Ascending aorta (tissue), 2 donors: ENCODE measurements around the gene NUP188. TPM values are rescaled to one million over a fixed set of nuclear protein-coding genes. Genes with fewer than 3 reads are reported as not detected.
A peak's percentile ranks its signal among the peaks of the same experiment; 100 is the strongest.

Experiments used
- DNase-seq, 2 donors: peaks; one replicate each; pipeline ENCODE4 v3.0.0-alpha.2; 2019; ENCODE audit warnings: low spot score in 2 of 2
- H3K27ac ChIP-seq, 2 donors: fragments of 200-600 bp; sonication (generic); one replicate each; pipeline ENCODE4 v1.5.1; 2016 to 2017; ENCODE audit warnings: mild to moderate bottlenecking in 1 of 2
- H3K27me3 ChIP-seq: fragments of 200-600 bp; sonication (generic); one replicate; pipeline ENCODE4 v1.5.1; 2017
- H3K36me3 ChIP-seq, 2 donors: fragments of 200-600 bp; sonication (generic); one replicate each; pipeline ENCODE4 v1.5.1; 2016
- H3K4me1 ChIP-seq, 2 donors: fragments of 200-600 bp; sonication (generic); one replicate each; pipeline ENCODE4 v1.5.1; 2016 to 2017; ENCODE audit warnings: mild to moderate bottlenecking in 1 of 2
- H3K4me3 ChIP-seq, 2 donors: fragments of 200-600 bp; sonication (generic); one replicate each; pipeline ENCODE4 v1.5.1; 2016 to 2017; ENCODE audit warnings: mild to moderate bottlenecking in 1 of 2
- H3K9me3 ChIP-seq, 2 donors: fragments of 200-600 bp; sonication (generic); one replicate each; pipeline ENCODE4 v1.5.1; 2016
- intact Hi-C: fragments of 100-400 bp; cut with DNase I; formaldehyde crosslinking; loops from one replicate; pipeline ENCODE4 v1.15.1; 2023
- total RNA-seq: library from RNA; depleted of rRNA; stranded (reverse); fragments of >200 nt; gene quantifications from one replicate; pipeline ENCODE4 v1.1.0, GENCODE V29; 2016
- TF ChIP-seq, protein P1 (sequence below), 3 experiments: fragments of 200-600 bp in 2 of 3; fragments of 450-650 bp in 1 of 3; sonication (generic) in 2 of 3; IDR thresholded peaks; one replicate each; pipeline ENCODE4 v1.5.1; 2016 to 2019; ENCODE audit warnings: antibody characterized with exemption in 3 of 3, mild to moderate bottlenecking in 1 of 3, moderate library complexity in 1 of 3

Gene NUP188
- total RNA-seq, 1 donor from 2014 or later: 45.0 TPM

GRCh38 chr9:128969491-128969890, 22.0 kb downstream of the NUP188 start:
- Histone ChIP-seq H3K36me3 (peaks cover 41 to 71% of the 10 kb centered on the region in 2 donors), H3K27me3 (no peaks in the 10 kb centered on the region)

GRCh38 chr9:128972956-128973355, 25.5 kb downstream of the NUP188 start:
- TF ChIP-seq, protein P1, sequence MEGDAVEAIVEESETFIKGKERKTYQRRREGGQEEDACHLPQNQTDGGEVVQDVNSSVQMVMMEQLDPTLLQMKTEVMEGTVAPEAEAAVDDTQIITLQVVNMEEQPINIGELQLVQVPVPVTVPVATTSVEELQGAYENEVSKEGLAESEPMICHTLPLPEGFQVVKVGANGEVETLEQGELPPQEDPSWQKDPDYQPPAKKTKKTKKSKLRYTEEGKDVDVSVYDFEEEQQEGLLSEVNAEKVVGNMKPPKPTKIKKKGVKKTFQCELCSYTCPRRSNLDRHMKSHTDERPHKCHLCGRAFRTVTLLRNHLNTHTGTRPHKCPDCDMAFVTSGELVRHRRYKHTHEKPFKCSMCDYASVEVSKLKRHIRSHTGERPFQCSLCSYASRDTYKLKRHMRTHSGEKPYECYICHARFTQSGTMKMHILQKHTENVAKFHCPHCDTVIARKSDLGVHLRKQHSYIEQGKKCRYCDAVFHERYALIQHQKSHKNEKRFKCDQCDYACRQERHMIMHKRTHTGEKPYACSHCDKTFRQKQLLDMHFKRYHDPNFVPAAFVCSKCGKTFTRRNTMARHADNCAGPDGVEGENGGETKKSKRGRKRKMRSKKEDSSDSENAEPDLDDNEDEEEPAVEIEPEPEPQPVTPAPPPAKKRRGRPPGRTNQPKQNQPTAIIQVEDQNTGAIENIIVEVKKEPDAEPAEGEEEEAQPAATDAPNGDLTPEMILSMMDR (IDR thresholded peaks at IDR 0.05): no peak
- Histone ChIP-seq H3K9me3 (no peaks in the 10 kb centered on the region), H3K27me3 (no peaks in the 10 kb centered on the region), H3K27ac (no peak overlapping the region), H3K36me3 (peaks cover 59 to 92% of the 10 kb centered on the region in 2 donors), H3K4me1 (no peaks in the 10 kb centered on the region), H3K4me3 (no peak overlapping the region)
- intact Hi-C loops: no loop called here
- no peak for DNase-seq

More at GRCh38 chr9:128969491-128969890, 22.0 kb downstream of the NUP188 start:
- no peaks in the 10 kb centered on the region for H3K4me1 ChIP-seq
- DNase-seq: no peak
- intact Hi-C loops: no loop called here
- no peaks in the 10 kb centered on the region for H3K9me3 ChIP-seq
- no peak overlapping the region for H3K27ac ChIP-seq
- TF ChIP-seq, protein P1 (IDR thresholded peaks at IDR 0.05): no peak
- H3K4me3 ChIP-seq: no peak overlapping the region

DNA sequence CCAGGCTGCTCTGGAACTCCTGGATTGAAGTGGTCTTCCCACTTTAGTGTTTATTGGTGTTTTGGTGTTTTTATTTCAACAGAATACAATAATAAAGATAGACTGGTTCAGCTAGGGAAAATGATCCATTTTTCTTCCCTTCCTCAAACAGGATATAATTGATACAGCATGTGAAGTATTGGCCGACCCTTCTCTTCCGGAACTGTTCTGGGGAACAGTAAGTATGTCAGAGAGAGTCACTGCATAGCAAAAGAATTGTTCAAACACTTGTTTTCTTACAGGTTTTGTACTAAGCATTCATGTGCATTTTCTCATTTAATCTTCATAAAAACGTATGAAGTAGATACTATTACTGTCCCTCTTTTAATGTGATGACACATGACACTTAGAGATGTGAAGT, 31.6 kb downstream of the NUP188 start:
- DNase-seq: no peak
- TF ChIP-seq, protein P1 (IDR thresholded peaks at IDR 0.05): no peak
- Histone ChIP-seq H3K4me1 (no peaks in the 10 kb centered on the region), H3K9me3 (no peaks in the 10 kb centered on the region), H3K27ac (no peak overlapping the region), H3K36me3 (peaks cover 69 to 91% of the 10 kb centered on the region in 2 donors), H3K4me3 (no peak overlapping the region), H3K27me3 (no peaks in the 10 kb centered on the region)
- intact Hi-C loops: no loop called here

DNA sequence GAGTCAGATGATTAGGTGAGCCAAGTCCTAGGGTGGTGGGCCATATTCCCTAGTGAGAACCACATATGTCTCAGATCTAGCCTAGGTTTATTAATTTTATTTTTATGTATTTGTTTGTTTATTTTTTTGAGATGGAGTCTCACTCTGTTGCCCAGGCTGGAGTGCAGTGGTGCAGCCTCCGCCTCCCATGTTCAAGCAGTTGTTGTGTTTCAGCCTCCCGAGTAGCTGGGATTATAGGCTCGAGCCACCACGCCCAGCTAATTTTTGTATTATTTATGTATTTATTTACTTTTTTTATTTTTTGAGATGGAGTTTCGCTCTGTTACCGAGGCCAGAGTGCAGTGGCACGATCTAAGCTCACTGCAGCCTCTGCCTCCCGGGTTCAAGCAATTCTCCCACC, 36.0 kb downstream of the NUP188 start:
- Histone ChIP-seq H3K4me1 (peaks cover 0 to 7% of the 10 kb centered on the region in 2 donors), H3K36me3 (peaks cover 72 to 86% of the 10 kb centered on the region in 2 donors)
- intact Hi-C loops: no loop called here

DNA sequence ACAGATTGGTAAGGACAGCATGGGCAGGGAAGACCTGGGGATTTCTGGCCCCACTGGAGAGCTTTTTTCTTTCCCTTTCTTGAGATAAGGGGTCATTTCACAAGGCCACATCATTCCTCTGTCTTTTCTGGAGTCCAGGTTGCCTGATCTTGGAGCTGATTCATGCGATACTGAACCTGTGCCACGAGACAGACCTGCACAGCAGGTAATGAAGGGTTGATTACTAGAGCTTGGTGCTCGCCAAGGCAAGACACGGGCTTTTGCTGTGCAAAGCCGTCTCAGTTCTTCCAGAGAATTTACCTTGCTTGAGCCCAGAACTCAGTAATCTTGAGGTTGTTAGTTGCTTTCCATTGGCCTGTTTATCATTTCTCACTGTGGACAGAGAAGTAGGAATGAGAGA, 39.2 kb downstream of the NUP188 start:
- Histone ChIP-seq H3K4me3 (no peak overlapping the region), H3K27ac (peak overlapping the region in 1 of 2 donors; percentile 4), H3K4me1 (peaks cover 0 to 7% of the 10 kb centered on the region in 2 donors), H3K36me3 (peaks cover 58 to 69% of the 10 kb centered on the region in 2 donors), H3K27me3 (no peaks in the 10 kb centered on the region), H3K9me3 (no peaks in the 10 kb centered on the region)
- intact Hi-C loops: loop anchor here (2.0 kb wide), 1 partner anchor 20 kb away; no protein-coding TSS in a partner anchor
- DNase-seq: no peak
- TF ChIP-seq, protein P1 (IDR thresholded peaks at IDR 0.05): no peak

More for the DNA sequence above, 36.0 kb downstream of the NUP188 start:
- TF ChIP-seq, protein P1 (IDR thresholded peaks at IDR 0.05): no peak
- no peaks in the 10 kb centered on the region for H3K9me3 ChIP-seq
- no peak for DNase-seq
- no peak overlapping the region for H3K27ac ChIP-seq
- H3K27me3 ChIP-seq: no peaks in the 10 kb centered on the region
- H3K4me3 ChIP-seq: no peak overlapping the region

GRCh38 chr9:128987805-128988204, 40.3 kb downstream of the NUP188 start:
- peak overlapping the region in 1 of 2 donors; percentile 31 for H3K4me3 ChIP-seq
- peaks cover 49 to 59% of the 10 kb centered on the region in 2 donors for H3K36me3 ChIP-seq
- H3K4me1 ChIP-seq: peaks cover 0 to 7% of the 10 kb centered on the region in 2 donors
- DNase-seq: peak in 1 of 2 donors; percentile 88
- TF ChIP-seq, protein P1 (IDR thresholded peaks at IDR 0.05): no peak
- intact Hi-C loops: loop anchor here (2.0 kb wide), 1 partner anchor 19 kb away; no protein-coding TSS in a partner anchor
- H3K27me3 ChIP-seq: no peaks in the 10 kb centered on the region
- H3K27ac ChIP-seq: peak overlapping the region; percentile 52 to 67
- H3K9me3 ChIP-seq: no peaks in the 10 kb centered on the region
